IPS DF 6.9 (cell line): ENCODE results near the gene ESPN.

ENCODE experiments used
- DNase-seq: peaks from one replicate; pipeline ENCODE4 v3.0.0-alpha.2; 2013; ENCODE audit warnings: low read depth, low spot score
- H3K27ac ChIP-seq: one replicate; pipeline ENCODE4 v1.5.1; 2013; ENCODE audit warnings: low read length, control low read depth
- H3K27me3 ChIP-seq: 2 replicates; pipeline ENCODE4 v1.6.1; 2013; ENCODE audit warnings: mild to moderate bottlenecking, low read length; ENCODE audit not compliant: control insufficient read depth, insufficient read depth
- H3K36me3 ChIP-seq: 2 replicates; pipeline ENCODE4 v1.6.1; 2013; ENCODE audit warnings: low read length; ENCODE audit not compliant: control insufficient read depth, insufficient read depth
- H3K4me1 ChIP-seq: 2 replicates; pipeline ENCODE4 v1.6.1; 2013; ENCODE audit warnings: low read length; ENCODE audit not compliant: control insufficient read depth, insufficient read depth
- H3K4me3 ChIP-seq: 2 replicates; pipeline ENCODE4 v1.5.1; 2013; ENCODE audit warnings: mild to moderate bottlenecking, low read length
- H3K9me3 ChIP-seq: 2 replicates; pipeline ENCODE4 v1.6.1; 2013; ENCODE audit warnings: low read length, inconsistent platforms; ENCODE audit not compliant: control insufficient read depth, insufficient read depth
- WGBS: extraction: QIAGEN DNeasy Blood & Tissue Kit; methylation state at CpG from one replicate; pipeline ENCODE4 v1.1.7; 2013; ENCODE audit warnings: mixed read lengths, missing lambda C conversion rate; ENCODE audit not compliant: insufficient read length, insufficient coverage; 5-methylcytosine and 5-hydroxymethylcytosine counted together

ESPN gene

GRCh38 chr1:6497867-6498575 is 73.4 kb downstream of the ESPN start:
- no peak for DNase-seq
- no peaks in the 10 kb centered on the region; the same call in 1 of the 2 replicates for H3K27me3 ChIP-seq
- no peak overlapping the region for H3K4me3 ChIP-seq
- H3K27ac ChIP-seq, result no peak overlapping the region
- no peaks in the 10 kb centered on the region; the same call in 1 of the 2 replicates for H3K36me3 ChIP-seq
- no peaks in the 10 kb centered on the region for H3K9me3 ChIP-seq
- peaks cover 8% of the 10 kb centered on the region for H3K4me1 ChIP-seq
- no CpG with 5 or more reads among the region's 20 CpGs for WGBS

GRCh38 chr1:6498576-6499111 is 74.1 kb downstream of the ESPN start:
- Histone ChIP-seq H3K4me1 (peaks cover 8% of the 10 kb centered on the region), H3K9me3 (no peaks in the 10 kb centered on the region), H3K36me3 (no peaks in the 10 kb centered on the region; the same call in 1 of the 2 replicates), H3K4me3 (no peak overlapping the region), H3K27ac (no peak overlapping the region), H3K27me3 (no peaks in the 10 kb centered on the region; the same call in 1 of the 2 replicates)
- no peak for DNase-seq
- no CpG with 5 or more reads among the region's 13 CpGs for WGBS

GRCh38 chr1:6499296-6499695 is 74.7 kb downstream of the ESPN start:
- no CpG with 5 or more reads among the region's 4 CpGs for WGBS
- no peak for DNase-seq
- Histone ChIP-seq H3K4me3 (no peak overlapping the region), H3K9me3 (no peaks in the 10 kb centered on the region), H3K36me3 (no peaks in the 10 kb centered on the region; the same call in 1 of the 2 replicates), H3K4me1 (peaks cover 11% of the 10 kb centered on the region), H3K27me3 (no peaks in the 10 kb centered on the region; the same call in 1 of the 2 replicates), H3K27ac (no peak overlapping the region)

- Histone ChIP-seq H3K27ac (no peak overlapping the region), H3K36me3 (no peaks in the 10 kb centered on the region), H3K9me3 (no peaks in the 10 kb centered on the region), H3K27me3 (no peaks in the 10 kb centered on the region; the same call in 1 of the 2 replicates), H3K4me1 (peaks cover 9% of the 10 kb centered on the region), H3K4me3 (no peak overlapping the region)
- no peak for DNase-seq
- no CpG with 5 or more reads among the region's 27 CpGs for WGBS
These were observed 76.1 kb downstream of the ESPN start for GRCh38 chr1:6500544-6501278.

GRCh38 chr1:6501279-6501813 is 76.8 kb downstream of the ESPN start:
- DNase-seq, result no peak
- Histone ChIP-seq H3K4me1 (peaks cover 4% of the 10 kb centered on the region; the same call in 1 of the 2 replicates), H3K27me3 (no peaks in the 10 kb centered on the region; the same call in 1 of the 2 replicates), H3K4me3 (no peak overlapping the region), H3K9me3 (no peaks in the 10 kb centered on the region), H3K27ac (no peak overlapping the region), H3K36me3 (no peaks in the 10 kb centered on the region)
- no CpG with 5 or more reads among the region's 10 CpGs for WGBS

- no peak for DNase-seq
- Histone ChIP-seq H3K4me1 (peaks cover 6% of the 10 kb centered on the region; the same call in 1 of the 2 replicates), H3K27me3 (no peaks in the 10 kb centered on the region), H3K4me3 (no peak overlapping the region), H3K36me3 (no peaks in the 10 kb centered on the region), H3K9me3 (no peaks in the 10 kb centered on the region), H3K27ac (no peak overlapping the region)
- WGBS, result no CpG with 5 or more reads among the region's 31 CpGs
These were observed 77.7 kb downstream of the ESPN start for GRCh38 chr1:6502000-6502891.

GRCh38 chr1:6503884-6504602 is 79.5 kb downstream of the ESPN start:
- no peak overlapping the region for H3K27ac ChIP-seq

GRCh38 chr1:6504887-6505286 is 80.3 kb downstream of the ESPN start:
- H3K9me3 ChIP-seq, result no peaks in the 10 kb centered on the region
- no CpG with 5 or more reads among the region's 15 CpGs for WGBS
- H3K27ac ChIP-seq, result no peak overlapping the region
- no peak overlapping the region for H3K4me3 ChIP-seq
- H3K27me3 ChIP-seq, result no peaks in the 10 kb centered on the region
- H3K4me1 ChIP-seq, result peaks cover 4% of the 10 kb centered on the region; the same call in 1 of the 2 replicates
- no peaks in the 10 kb centered on the region for H3K36me3 ChIP-seq
- no peak for DNase-seq

More at GRCh38 chr1:6503884-6504602, 79.5 kb downstream of the ESPN start:
- Histone ChIP-seq H3K27me3 (no peaks in the 10 kb centered on the region), H3K4me1 (peaks cover 4% of the 10 kb centered on the region; the same call in 1 of the 2 replicates), H3K36me3 (no peaks in the 10 kb centered on the region), H3K9me3 (no peaks in the 10 kb centered on the region), H3K4me3 (no peak overlapping the region)
- no peak for DNase-seq
- no CpG with 5 or more reads among the region's 20 CpGs for WGBS

- Histone ChIP-seq H3K4me1 (peaks cover 4% of the 10 kb centered on the region; the same call in 1 of the 2 replicates), H3K9me3 (no peaks in the 10 kb centered on the region), H3K36me3 (no peaks in the 10 kb centered on the region), H3K27ac (no peak overlapping the region), H3K4me3 (no peak overlapping the region), H3K27me3 (no peaks in the 10 kb centered on the region)
- no CpG with 5 or more reads among the region's 31 CpGs for WGBS
- no peak for DNase-seq
These were observed 81.0 kb downstream of the ESPN start for GRCh38 chr1:6505367-6506209.
